PC-9 (cell line): Measurements from ENCODE around the gene PTPRM.

Experiments used
- EZH2 ChIP-seq: fragments of 200-600 bp; sonication (generic); IDR thresholded peaks from 2 replicates; pipeline ENCODE4 v1.8.0; 2017; ENCODE audit warnings: antibody characterized with exemption, low read depth
- TF ChIP-seq, protein P1 (sequence below): fragments of 200-600 bp; sonication (generic); conservative IDR thresholded peaks from 2 replicates; pipeline ENCODE4 v1.6.1; 2017; ENCODE audit warnings: mixed run types, antibody characterized with exemption, mild to moderate bottlenecking, moderate library complexity

DNA sequence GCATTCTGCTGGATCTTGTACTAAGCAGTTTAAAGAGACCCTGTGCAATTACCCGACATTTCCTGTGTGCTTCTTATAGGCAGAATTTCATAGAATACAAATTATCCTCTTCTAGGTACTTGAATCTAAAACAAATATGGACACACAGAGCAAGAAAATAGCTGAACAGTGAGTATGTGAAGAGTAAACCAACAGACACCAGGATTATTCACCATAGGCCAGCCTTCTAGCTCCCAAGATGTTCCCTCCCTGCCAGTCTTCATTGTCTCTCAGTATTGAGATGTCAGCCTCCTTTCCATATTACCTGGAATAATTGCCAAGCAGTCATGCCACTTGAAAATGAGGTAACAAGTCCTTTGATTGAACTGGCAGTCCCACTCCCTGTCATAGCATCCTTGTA, 187.1 kb downstream of the PTPRM start:
- TF ChIP-seq, protein P1, sequence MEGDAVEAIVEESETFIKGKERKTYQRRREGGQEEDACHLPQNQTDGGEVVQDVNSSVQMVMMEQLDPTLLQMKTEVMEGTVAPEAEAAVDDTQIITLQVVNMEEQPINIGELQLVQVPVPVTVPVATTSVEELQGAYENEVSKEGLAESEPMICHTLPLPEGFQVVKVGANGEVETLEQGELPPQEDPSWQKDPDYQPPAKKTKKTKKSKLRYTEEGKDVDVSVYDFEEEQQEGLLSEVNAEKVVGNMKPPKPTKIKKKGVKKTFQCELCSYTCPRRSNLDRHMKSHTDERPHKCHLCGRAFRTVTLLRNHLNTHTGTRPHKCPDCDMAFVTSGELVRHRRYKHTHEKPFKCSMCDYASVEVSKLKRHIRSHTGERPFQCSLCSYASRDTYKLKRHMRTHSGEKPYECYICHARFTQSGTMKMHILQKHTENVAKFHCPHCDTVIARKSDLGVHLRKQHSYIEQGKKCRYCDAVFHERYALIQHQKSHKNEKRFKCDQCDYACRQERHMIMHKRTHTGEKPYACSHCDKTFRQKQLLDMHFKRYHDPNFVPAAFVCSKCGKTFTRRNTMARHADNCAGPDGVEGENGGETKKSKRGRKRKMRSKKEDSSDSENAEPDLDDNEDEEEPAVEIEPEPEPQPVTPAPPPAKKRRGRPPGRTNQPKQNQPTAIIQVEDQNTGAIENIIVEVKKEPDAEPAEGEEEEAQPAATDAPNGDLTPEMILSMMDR = no peak
- no peak for TF ChIP-seq EZH2
